ENCODE measurements around the gene PCDHB9. TPM values are rescaled to one million over a fixed set of nuclear protein-coding genes. Genes with fewer than 3 reads are reported as not detected.
"Not testable (repeated sequence)": the region's sequence is repeated elsewhere in the genome, so short reads cannot be mapped to it uniquely, and the experiment has no call there.

PCDHB9 gene
- total RNA-seq, 1 donor from 2014 or later = 1.0 TPM

DNA sequence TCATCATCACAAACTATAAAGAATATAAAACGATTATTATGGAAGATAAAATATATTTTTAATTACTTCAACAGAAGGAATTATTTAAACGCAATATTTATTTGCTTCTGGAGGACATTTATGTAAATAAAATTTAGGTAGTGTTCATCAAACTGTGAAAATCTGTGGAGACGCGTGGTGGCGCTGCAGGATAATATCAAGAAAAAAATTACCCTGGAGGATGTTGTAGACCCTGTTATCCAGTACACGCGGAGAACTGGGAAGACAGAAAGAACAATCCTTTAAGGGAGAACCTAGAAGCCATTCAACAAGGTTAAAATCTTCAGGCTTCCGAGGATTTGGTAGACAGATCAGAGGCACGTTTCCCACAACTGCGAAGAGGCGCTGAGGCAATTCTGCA is 21.5 kb downstream of the PCDHB9 start, which contains the start of gene PCDHB12:
Gene PCDHB12 (plus strand): TSS at position 242 of the 400 bp plus-strand sequence. CDS start 189 bp downstream, outside the sequence.
- H3K9me3 ChIP-seq (ENCODE audit: control insufficient read depth in 3 of 3, low read length in 3 of 3) = peaks cover 0 to 23% (median 9%) of the 10 kb centered on the region in 3 donors

GRCh38 chr5:141210281-141210680 is 23.3 kb downstream of the PCDHB9 start:
- H3K4me3 ChIP-seq (ENCODE audit: low read length in 3 of 3); H3K36me3 ChIP-seq (ENCODE audit: control insufficient read depth in 3 of 3, insufficient read depth in 3 of 3, low read length in 3 of 3); H3K9ac ChIP-seq (ENCODE audit: low read depth in 1 of 3, low read length in 3 of 3); H3K27ac ChIP-seq (ENCODE audit: low read depth, low read length); H3K4me1 ChIP-seq (ENCODE audit: control insufficient read depth in 3 of 3, insufficient read depth in 3 of 3, low read length in 3 of 3); H3K27me3 ChIP-seq (ENCODE audit: control insufficient read depth in 3 of 3, insufficient read depth in 3 of 3, low read length in 3 of 3): not testable (repeated sequence)
- peaks cover 4 to 27% (median 9%) of the 10 kb centered on the region in 3 donors for H3K9me3 ChIP-seq (ENCODE audit: control insufficient read depth in 3 of 3, low read length in 3 of 3)

More for the DNA sequence above, 21.5 kb downstream of the PCDHB9 start, which contains the start of gene PCDHB12:
- no peaks in the 10 kb centered on the region for H3K4me1 ChIP-seq (ENCODE audit: control insufficient read depth in 3 of 3, insufficient read depth in 3 of 3, low read length in 3 of 3)
- H3K27me3 ChIP-seq (ENCODE audit: control insufficient read depth in 3 of 3, insufficient read depth in 3 of 3, low read length in 3 of 3) = peaks cover 0 to 4% (median 0%) of the 10 kb centered on the region in 3 donors
- no peak within 1 kb of the TSS for H3K27ac ChIP-seq (ENCODE audit: low read depth, low read length)
- no peaks in the 10 kb centered on the region for H3K36me3 ChIP-seq (ENCODE audit: control insufficient read depth in 3 of 3, insufficient read depth in 3 of 3, low read length in 3 of 3)
- H3K9ac ChIP-seq (ENCODE audit: low read depth in 1 of 3, low read length in 3 of 3) = no peak within 1 kb of the TSS
- peak within 1 kb of the TSS in 1 of 3 donors; percentile 55 for H3K4me3 ChIP-seq (ENCODE audit: low read length in 3 of 3)

DNA sequence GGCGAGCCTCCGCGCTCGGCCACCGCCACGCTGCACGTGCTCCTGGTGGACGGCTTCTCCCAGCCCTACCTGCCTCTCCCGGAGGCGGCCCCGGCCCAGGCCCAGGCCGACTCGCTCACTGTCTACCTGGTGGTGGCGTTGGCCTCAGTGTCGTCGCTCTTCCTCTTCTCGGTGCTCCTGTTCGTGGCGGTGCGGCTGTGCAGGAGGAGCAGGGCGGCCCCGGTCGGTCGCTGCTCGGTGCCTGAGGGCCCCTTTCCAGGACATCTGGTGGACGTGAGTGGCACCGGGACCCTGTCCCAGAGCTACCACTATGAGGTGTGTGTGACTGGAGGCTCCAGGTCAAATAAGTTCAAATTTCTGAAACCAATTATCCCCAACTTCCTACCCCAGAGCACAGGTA is 23.9 kb downstream of the PCDHB9 start:
- not testable (repeated sequence) for H3K9ac ChIP-seq (ENCODE audit: low read depth in 1 of 3, low read length in 3 of 3); H3K27me3 ChIP-seq (ENCODE audit: control insufficient read depth in 3 of 3, insufficient read depth in 3 of 3, low read length in 3 of 3); H3K36me3 ChIP-seq (ENCODE audit: control insufficient read depth in 3 of 3, insufficient read depth in 3 of 3, low read length in 3 of 3); H3K27ac ChIP-seq (ENCODE audit: low read depth, low read length); H3K4me1 ChIP-seq (ENCODE audit: control insufficient read depth in 3 of 3, insufficient read depth in 3 of 3, low read length in 3 of 3); H3K4me3 ChIP-seq (ENCODE audit: low read length in 3 of 3)
- peaks cover 4 to 27% (median 9%) of the 10 kb centered on the region in 3 donors for H3K9me3 ChIP-seq (ENCODE audit: control insufficient read depth in 3 of 3, low read length in 3 of 3)

DNA sequence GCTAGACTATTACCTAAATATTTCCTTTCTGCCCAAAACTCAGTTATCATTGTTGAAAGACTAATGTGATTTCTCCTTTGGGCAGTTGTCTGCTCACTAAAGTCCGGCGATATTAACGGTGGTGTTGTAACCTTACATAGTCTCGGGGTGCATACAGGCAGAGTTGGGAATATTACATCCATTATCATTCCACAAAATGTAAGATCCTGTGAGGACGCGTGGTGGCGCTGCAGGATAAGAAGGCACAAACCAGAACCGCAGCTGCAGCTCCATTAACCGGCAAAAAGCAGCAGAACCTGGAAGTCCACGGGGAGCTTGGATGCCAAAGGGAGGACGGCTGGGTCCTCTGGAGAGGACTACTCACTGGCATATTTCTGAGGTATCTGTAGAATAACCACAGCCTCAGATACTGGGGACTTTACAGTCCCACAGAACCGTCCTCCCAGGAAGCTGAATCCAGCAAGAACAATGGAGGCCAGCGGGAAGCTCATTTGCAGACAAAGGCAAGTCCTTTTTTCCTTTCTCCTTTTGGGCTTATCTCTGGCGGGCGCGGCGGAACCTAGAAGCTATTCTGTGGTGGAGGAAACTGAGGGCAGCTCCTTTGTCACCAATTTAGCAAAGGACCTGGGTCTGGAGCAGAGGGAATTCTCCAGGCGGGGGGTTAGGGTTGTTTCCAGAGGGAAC is 26.8 kb downstream of the PCDHB9 start, which contains the start of gene PCDHB13:
Gene PCDHB13 (plus strand): TSS at position 264 of the 684 bp plus-strand sequence. CDS start 205 bp downstream, at position 469.
- H3K36me3 ChIP-seq (ENCODE audit: control insufficient read depth in 3 of 3, insufficient read depth in 3 of 3, low read length in 3 of 3); H3K4me1 ChIP-seq (ENCODE audit: control insufficient read depth in 3 of 3, insufficient read depth in 3 of 3, low read length in 3 of 3); H3K27me3 ChIP-seq (ENCODE audit: control insufficient read depth in 3 of 3, insufficient read depth in 3 of 3, low read length in 3 of 3); H3K9ac ChIP-seq (ENCODE audit: low read depth in 1 of 3, low read length in 3 of 3); H3K27ac ChIP-seq (ENCODE audit: low read depth, low read length): not testable (repeated sequence)
- peaks cover 9 to 23% (median 13%) of the 10 kb centered on the region in 3 donors for H3K9me3 ChIP-seq (ENCODE audit: control insufficient read depth in 3 of 3, low read length in 3 of 3)
- peak within 1 kb of the TSS in 1 of 3 donors; percentile 27 for H3K4me3 ChIP-seq (ENCODE audit: low read length in 3 of 3)

GRCh38 chr5:141214583-141214982 is 27.6 kb downstream of the PCDHB9 start:
- peak overlapping the region in 1 of 3 donors; percentile 27 for H3K4me3 ChIP-seq (ENCODE audit: low read length in 3 of 3)
- H3K9me3 ChIP-seq (ENCODE audit: control insufficient read depth in 3 of 3, low read length in 3 of 3) = peaks cover 9 to 25% (median 9%) of the 10 kb centered on the region in 3 donors

GRCh38 chr5:141215504-141215903 is 28.5 kb downstream of the PCDHB9 start:
- not testable (repeated sequence) for H3K27ac ChIP-seq (ENCODE audit: low read depth, low read length); H3K4me1 ChIP-seq (ENCODE audit: control insufficient read depth in 3 of 3, insufficient read depth in 3 of 3, low read length in 3 of 3); H3K27me3 ChIP-seq (ENCODE audit: control insufficient read depth in 3 of 3, insufficient read depth in 3 of 3, low read length in 3 of 3); H3K4me3 ChIP-seq (ENCODE audit: low read length in 3 of 3); H3K9ac ChIP-seq (ENCODE audit: low read depth in 1 of 3, low read length in 3 of 3); H3K36me3 ChIP-seq (ENCODE audit: control insufficient read depth in 3 of 3, insufficient read depth in 3 of 3, low read length in 3 of 3)
- H3K9me3 ChIP-seq (ENCODE audit: control insufficient read depth in 3 of 3, low read length in 3 of 3) = peaks cover 4 to 23% (median 9%) of the 10 kb centered on the region in 3 donors

More at GRCh38 chr5:141214583-141214982, 27.6 kb downstream of the PCDHB9 start:
- not testable (repeated sequence) for H3K36me3 ChIP-seq (ENCODE audit: control insufficient read depth in 3 of 3, insufficient read depth in 3 of 3, low read length in 3 of 3); H3K27ac ChIP-seq (ENCODE audit: low read depth, low read length); H3K27me3 ChIP-seq (ENCODE audit: control insufficient read depth in 3 of 3, insufficient read depth in 3 of 3, low read length in 3 of 3); H3K9ac ChIP-seq (ENCODE audit: low read depth in 1 of 3, low read length in 3 of 3); H3K4me1 ChIP-seq (ENCODE audit: control insufficient read depth in 3 of 3, insufficient read depth in 3 of 3, low read length in 3 of 3)

- H3K9ac ChIP-seq (ENCODE audit: low read depth in 1 of 3, low read length in 3 of 3); H3K36me3 ChIP-seq (ENCODE audit: control insufficient read depth in 3 of 3, insufficient read depth in 3 of 3, low read length in 3 of 3): not testable (repeated sequence)
- H3K9me3 ChIP-seq (ENCODE audit: control insufficient read depth in 3 of 3, low read length in 3 of 3) = peaks cover 4 to 27% (median 12%) of the 10 kb centered on the region in 3 donors
These were observed 29.1 kb downstream of the PCDHB9 start for GRCh38 chr5:141216035-141216434.

DNA sequence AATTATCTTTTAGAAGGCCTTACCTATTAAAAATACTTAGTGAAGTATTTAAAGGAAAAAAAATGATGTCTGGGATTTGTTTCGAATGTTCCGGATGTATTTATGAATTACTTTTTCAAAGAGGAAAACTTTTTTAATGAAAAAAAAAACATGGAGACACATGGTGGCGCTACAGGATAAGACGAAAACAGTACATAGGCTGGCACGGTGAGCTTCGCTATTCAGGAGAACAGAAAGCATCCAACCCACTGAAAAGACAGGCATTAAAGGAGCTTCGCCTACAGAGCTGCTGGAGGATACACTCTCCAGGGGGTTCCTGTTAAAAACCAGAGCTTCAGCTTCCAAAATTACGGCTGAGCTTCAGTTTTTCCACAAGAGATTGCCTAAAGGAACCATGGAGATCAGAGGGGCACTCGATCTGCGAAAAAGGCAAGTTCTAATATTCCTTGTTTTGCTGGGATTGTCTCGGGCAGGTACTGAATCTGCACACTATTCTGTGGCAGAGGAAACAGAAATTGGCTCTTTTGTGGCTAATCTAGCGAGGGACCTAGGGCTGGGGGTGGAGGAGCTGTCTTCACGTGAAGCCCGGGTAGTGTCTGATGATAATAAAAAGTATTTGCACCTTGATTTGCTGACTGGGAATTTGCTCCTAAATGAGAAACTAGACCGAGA is 36.3 kb downstream of the PCDHB9 start, which contains the start of gene PCDHB14:
Gene PCDHB14 (plus strand): TSS at position 232 of the 672 bp plus-strand sequence. CDS start 163 bp downstream, at position 395.
- Histone ChIP-seq H3K4me3 (ENCODE audit: low read length in 3 of 3) (peak within 1 kb of the TSS; percentile 52 to 65 (median 57)), H3K9me3 (ENCODE audit: control insufficient read depth in 3 of 3, low read length in 3 of 3) (peaks cover 14 to 35% (median 15%) of the 10 kb centered on the region in 3 donors), H3K27me3 (ENCODE audit: control insufficient read depth in 3 of 3, insufficient read depth in 3 of 3, low read length in 3 of 3) (no peaks in the 10 kb centered on the region), H3K27ac (ENCODE audit: low read depth, low read length) (no peak within 1 kb of the TSS), H3K36me3 (ENCODE audit: control insufficient read depth in 3 of 3, insufficient read depth in 3 of 3, low read length in 3 of 3) (no peaks in the 10 kb centered on the region), H3K9ac (ENCODE audit: low read depth in 1 of 3, low read length in 3 of 3) (peak within 1 kb of the TSS in 1 of 3 donors; percentile 58), H3K4me1 (ENCODE audit: control insufficient read depth in 3 of 3, insufficient read depth in 3 of 3, low read length in 3 of 3) (no peaks in the 10 kb centered on the region)

More at GRCh38 chr5:141216035-141216434, 29.1 kb downstream of the PCDHB9 start:
- not testable (repeated sequence) for H3K4me3 ChIP-seq (ENCODE audit: low read length in 3 of 3); H3K4me1 ChIP-seq (ENCODE audit: control insufficient read depth in 3 of 3, insufficient read depth in 3 of 3, low read length in 3 of 3); H3K27ac ChIP-seq (ENCODE audit: low read depth, low read length); H3K27me3 ChIP-seq (ENCODE audit: control insufficient read depth in 3 of 3, insufficient read depth in 3 of 3, low read length in 3 of 3)

GRCh38 chr5:141224844-141225243 is 37.9 kb downstream of the PCDHB9 start:
- not testable (repeated sequence) for H3K36me3 ChIP-seq (ENCODE audit: control insufficient read depth in 3 of 3, insufficient read depth in 3 of 3, low read length in 3 of 3); H3K9ac ChIP-seq (ENCODE audit: low read depth in 1 of 3, low read length in 3 of 3); H3K27me3 ChIP-seq (ENCODE audit: control insufficient read depth in 3 of 3, insufficient read depth in 3 of 3, low read length in 3 of 3); H3K4me1 ChIP-seq (ENCODE audit: control insufficient read depth in 3 of 3, insufficient read depth in 3 of 3, low read length in 3 of 3); H3K4me3 ChIP-seq (ENCODE audit: low read length in 3 of 3); H3K27ac ChIP-seq (ENCODE audit: low read depth, low read length)
- H3K9me3 ChIP-seq (ENCODE audit: control insufficient read depth in 3 of 3, low read length in 3 of 3) = peaks cover 13 to 28% (median 15%) of the 10 kb centered on the region in 3 donors

- H3K4me1 ChIP-seq (ENCODE audit: control insufficient read depth in 3 of 3, insufficient read depth in 3 of 3, low read length in 3 of 3); H3K36me3 ChIP-seq (ENCODE audit: control insufficient read depth in 3 of 3, insufficient read depth in 3 of 3, low read length in 3 of 3); H3K9ac ChIP-seq (ENCODE audit: low read depth in 1 of 3, low read length in 3 of 3); H3K27me3 ChIP-seq (ENCODE audit: control insufficient read depth in 3 of 3, insufficient read depth in 3 of 3, low read length in 3 of 3); H3K4me3 ChIP-seq (ENCODE audit: low read length in 3 of 3); H3K27ac ChIP-seq (ENCODE audit: low read depth, low read length): not testable (repeated sequence)
- peaks cover 13 to 30% (median 16%) of the 10 kb centered on the region in 3 donors for H3K9me3 ChIP-seq (ENCODE audit: control insufficient read depth in 3 of 3, low read length in 3 of 3)
These were observed 38.5 kb downstream of the PCDHB9 start for GRCh38 chr5:141225421-141225820.

Data from skeletal muscle tissue (tissue), 4 donors.